Measurements from ENCODE around the gene MGLL.

DNA sequence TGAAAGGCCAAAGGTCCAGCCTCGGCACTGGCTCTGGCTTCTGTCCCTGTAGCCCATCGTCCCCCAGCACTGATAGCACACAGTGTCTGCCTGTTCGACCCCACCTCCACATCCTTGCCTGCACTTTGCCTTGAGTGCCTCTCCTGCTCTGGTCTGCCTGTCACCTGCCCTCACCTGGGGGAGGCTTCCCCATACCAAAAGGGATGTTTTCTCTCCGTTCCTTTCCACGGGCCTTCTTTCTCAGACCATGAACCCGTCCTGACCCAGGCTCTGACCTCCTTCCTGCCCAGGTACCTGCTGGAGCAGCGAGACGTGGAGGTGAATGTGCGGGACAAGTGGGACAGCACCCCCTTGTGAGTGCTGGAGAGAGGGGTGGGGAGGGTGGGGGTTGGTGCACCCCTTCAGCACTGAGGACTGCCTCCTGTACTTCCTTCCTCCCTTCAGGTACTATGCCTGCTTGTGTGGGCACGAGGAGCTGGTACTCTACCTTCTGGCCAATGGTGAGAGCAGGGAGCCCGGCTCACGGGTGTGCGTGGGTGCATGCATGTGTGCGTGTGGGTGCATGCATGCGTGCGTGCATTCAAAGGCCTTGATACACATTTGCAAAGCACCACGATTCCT, 148.1 kb downstream of the MGLL start:
- TF ChIP-seq, protein P1, sequence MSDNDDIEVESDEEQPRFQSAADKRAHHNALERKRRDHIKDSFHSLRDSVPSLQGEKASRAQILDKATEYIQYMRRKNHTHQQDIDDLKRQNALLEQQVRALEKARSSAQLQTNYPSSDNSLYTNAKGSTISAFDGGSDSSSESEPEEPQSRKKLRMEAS (CRISPR knock-in tag; IDR thresholded peaks at IDR 0.05), result no peak
- TF ChIP-seq, protein P2, sequence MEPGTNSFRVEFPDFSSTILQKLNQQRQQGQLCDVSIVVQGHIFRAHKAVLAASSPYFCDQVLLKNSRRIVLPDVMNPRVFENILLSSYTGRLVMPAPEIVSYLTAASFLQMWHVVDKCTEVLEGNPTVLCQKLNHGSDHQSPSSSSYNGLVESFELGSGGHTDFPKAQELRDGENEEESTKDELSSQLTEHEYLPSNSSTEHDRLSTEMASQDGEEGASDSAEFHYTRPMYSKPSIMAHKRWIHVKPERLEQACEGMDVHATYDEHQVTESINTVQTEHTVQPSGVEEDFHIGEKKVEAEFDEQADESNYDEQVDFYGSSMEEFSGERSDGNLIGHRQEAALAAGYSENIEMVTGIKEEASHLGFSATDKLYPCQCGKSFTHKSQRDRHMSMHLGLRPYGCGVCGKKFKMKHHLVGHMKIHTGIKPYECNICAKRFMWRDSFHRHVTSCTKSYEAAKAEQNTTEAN (CRISPR knock-in tag; IDR thresholded peaks at IDR 0.05), result no peak
- TF ChIP-seq, protein P3, sequence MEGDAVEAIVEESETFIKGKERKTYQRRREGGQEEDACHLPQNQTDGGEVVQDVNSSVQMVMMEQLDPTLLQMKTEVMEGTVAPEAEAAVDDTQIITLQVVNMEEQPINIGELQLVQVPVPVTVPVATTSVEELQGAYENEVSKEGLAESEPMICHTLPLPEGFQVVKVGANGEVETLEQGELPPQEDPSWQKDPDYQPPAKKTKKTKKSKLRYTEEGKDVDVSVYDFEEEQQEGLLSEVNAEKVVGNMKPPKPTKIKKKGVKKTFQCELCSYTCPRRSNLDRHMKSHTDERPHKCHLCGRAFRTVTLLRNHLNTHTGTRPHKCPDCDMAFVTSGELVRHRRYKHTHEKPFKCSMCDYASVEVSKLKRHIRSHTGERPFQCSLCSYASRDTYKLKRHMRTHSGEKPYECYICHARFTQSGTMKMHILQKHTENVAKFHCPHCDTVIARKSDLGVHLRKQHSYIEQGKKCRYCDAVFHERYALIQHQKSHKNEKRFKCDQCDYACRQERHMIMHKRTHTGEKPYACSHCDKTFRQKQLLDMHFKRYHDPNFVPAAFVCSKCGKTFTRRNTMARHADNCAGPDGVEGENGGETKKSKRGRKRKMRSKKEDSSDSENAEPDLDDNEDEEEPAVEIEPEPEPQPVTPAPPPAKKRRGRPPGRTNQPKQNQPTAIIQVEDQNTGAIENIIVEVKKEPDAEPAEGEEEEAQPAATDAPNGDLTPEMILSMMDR (IDR thresholded peaks at IDR 0.05), result no peak
- TF ChIP-seq, protein P4, sequence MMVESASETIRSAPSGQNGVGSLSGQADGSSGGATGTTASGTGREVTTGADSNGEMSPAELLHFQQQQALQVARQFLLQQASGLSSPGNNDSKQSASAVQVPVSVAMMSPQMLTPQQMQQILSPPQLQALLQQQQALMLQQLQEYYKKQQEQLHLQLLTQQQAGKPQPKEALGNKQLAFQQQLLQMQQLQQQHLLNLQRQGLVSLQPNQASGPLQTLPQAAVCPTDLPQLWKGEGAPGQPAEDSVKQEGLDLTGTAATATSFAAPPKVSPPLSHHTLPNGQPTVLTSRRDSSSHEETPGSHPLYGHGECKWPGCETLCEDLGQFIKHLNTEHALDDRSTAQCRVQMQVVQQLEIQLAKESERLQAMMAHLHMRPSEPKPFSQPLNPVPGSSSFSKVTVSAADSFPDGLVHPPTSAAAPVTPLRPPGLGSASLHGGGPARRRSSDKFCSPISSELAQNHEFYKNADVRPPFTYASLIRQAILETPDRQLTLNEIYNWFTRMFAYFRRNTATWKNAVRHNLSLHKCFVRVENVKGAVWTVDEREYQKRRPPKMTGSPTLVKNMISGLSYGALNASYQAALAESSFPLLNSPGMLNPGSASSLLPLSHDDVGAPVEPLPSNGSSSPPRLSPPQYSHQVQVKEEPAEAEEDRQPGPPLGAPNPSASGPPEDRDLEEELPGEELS (CRISPR knock-in tag; IDR thresholded peaks at IDR 0.05), result no peak
- TF ChIP-seq ZNF232 (CRISPR knock-in tag; IDR thresholded peaks at IDR 0.05), result no peak
- TF ChIP-seq, protein P5, sequence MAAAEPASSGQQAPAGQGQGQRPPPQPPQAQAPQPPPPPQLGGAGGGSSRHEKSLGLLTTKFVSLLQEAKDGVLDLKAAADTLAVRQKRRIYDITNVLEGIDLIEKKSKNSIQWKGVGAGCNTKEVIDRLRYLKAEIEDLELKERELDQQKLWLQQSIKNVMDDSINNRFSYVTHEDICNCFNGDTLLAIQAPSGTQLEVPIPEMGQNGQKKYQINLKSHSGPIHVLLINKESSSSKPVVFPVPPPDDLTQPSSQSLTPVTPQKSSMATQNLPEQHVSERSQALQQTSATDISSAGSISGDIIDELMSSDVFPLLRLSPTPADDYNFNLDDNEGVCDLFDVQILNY (CRISPR knock-in tag; IDR thresholded peaks at IDR 0.05), result no peak
- no peak for TF ChIP-seq NR2C2 (CRISPR knock-in tag; IDR thresholded peaks at IDR 0.05)
- no peak for TF ChIP-seq SP1 (CRISPR knock-in tag; conservative IDR thresholded peaks at IDR 0.05)
